22Rv1 (cell line): ENCODE data around the gene CHSY1.

Experiments used
- ZFX ChIP-seq: fragments of 450-650 bp; IDR thresholded peaks from 2 replicates; pipeline ENCODE4 v1.6.1; 2017; ENCODE audit warnings: antibody characterized with exemption, borderline replicate concordance
- TF ChIP-seq, protein P1 (sequence below): fragments of 450-650 bp; IDR thresholded peaks from 2 replicates; pipeline ENCODE4 v1.5.1; 2017; ENCODE audit warnings: mild to moderate bottlenecking

DNA sequence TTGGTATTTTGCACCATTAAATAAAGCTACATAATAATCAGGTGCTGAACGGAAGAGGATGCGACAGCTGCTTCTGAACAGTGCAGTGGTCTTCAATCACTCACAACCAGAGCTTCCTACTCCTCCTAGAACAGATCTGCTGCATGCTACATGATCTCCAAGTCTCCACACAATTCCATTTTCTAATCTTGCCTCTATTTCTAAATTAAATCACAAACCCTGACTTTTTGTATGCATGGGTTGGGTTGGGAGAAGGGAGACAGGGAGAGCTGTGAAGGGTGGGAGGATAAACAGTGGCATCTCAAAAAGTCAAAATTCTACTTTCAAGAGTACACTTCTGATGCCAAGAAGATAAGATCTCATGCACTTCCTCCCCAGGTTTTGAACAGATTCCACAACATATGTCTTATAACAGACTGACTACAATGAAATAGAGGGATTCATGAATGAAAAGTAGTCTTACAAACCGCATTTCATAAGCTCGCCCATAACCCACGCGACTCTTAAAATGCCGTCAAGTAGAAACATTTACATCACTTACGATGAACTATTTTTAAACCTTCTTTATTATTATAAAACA lies 57.2 kb downstream of the CHSY1 start:
- TF ChIP-seq, protein P1, sequence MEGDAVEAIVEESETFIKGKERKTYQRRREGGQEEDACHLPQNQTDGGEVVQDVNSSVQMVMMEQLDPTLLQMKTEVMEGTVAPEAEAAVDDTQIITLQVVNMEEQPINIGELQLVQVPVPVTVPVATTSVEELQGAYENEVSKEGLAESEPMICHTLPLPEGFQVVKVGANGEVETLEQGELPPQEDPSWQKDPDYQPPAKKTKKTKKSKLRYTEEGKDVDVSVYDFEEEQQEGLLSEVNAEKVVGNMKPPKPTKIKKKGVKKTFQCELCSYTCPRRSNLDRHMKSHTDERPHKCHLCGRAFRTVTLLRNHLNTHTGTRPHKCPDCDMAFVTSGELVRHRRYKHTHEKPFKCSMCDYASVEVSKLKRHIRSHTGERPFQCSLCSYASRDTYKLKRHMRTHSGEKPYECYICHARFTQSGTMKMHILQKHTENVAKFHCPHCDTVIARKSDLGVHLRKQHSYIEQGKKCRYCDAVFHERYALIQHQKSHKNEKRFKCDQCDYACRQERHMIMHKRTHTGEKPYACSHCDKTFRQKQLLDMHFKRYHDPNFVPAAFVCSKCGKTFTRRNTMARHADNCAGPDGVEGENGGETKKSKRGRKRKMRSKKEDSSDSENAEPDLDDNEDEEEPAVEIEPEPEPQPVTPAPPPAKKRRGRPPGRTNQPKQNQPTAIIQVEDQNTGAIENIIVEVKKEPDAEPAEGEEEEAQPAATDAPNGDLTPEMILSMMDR = no peak
- no peak for TF ChIP-seq ZFX
